Measurements from ENCODE around the gene CDC14C. TPM values are rescaled to one million over a fixed set of nuclear protein-coding genes. Genes with fewer than 3 reads are reported as not detected.

CDC14C gene
- polyA plus RNA-seq, 10 donors = 0.11 TPM; not detected in 9

GRCh38 chr7:48971173-48971572 is 46.8 kb downstream of the CDC14C start:
- no peak for DNase-seq

GRCh38 chr7:48976253-48976652 is 51.9 kb downstream of the CDC14C start:
- no peak for DNase-seq

GRCh38 chr7:48976850-48977249 is 52.5 kb downstream of the CDC14C start:
- DNase-seq = no peak
